IPS DF 19.7 (cell line): Measurements from ENCODE around the gene SYT15.
"Not testable (repeated sequence)": the region's sequence is repeated elsewhere in the genome, so short reads cannot be mapped to it uniquely, and the experiment has no call there.

ENCODE experiments used
- DNase-seq: peaks from one replicate; pipeline ENCODE4 v3.0.0-alpha.2; 2013; ENCODE audit warnings: low read depth, low spot score

The SYT15 gene

DNA sequence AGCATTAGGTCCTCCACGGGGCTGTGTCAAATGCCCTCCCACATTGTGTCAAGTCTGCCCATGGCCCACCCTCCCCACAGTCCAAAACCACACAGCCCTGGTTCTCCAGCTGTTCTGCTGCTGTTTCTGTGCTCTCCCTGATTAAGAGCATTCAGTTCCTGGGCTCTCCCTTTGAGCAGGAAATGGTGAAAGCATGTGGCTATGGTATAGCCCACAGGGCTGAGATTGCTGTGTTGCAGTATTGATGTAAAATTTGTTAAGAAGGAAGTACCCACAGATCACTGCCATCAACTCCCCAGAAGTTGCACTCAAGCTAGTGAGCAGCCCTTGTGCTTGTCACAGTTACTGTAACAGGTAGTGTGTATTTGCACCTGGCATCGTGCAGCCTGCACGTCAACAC lies 9.3 kb downstream of the SYT15 start:
- not testable (repeated sequence) for DNase-seq

DNA sequence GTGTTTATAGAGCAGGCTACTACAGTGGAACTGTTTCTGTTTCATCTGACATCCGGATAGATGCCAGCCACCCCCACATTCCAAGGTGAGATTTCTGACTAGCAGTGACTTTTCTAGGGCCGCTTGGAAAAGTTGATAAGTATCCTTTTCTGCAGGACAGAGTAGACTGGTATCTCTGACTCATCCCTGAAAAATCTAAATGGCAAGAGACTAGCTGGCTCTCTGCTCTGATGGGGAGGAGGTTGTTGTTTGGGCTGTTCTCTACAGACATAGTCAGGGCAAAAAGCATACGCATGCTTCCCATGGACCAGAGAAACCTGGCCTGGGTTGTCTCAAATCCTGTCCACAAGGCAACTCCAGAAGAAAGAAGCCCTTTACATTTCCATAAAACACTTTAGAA lies 10.7 kb downstream of the SYT15 start:
- not testable (repeated sequence) for DNase-seq

GRCh38 chr10:46591053-46591452 lies 12.1 kb downstream of the SYT15 start:
- DNase-seq: not testable (repeated sequence)

- DNase-seq: not testable (repeated sequence)
Observed at GRCh38 chr10:46593307-46593706, 14.4 kb downstream of the SYT15 start.

DNA sequence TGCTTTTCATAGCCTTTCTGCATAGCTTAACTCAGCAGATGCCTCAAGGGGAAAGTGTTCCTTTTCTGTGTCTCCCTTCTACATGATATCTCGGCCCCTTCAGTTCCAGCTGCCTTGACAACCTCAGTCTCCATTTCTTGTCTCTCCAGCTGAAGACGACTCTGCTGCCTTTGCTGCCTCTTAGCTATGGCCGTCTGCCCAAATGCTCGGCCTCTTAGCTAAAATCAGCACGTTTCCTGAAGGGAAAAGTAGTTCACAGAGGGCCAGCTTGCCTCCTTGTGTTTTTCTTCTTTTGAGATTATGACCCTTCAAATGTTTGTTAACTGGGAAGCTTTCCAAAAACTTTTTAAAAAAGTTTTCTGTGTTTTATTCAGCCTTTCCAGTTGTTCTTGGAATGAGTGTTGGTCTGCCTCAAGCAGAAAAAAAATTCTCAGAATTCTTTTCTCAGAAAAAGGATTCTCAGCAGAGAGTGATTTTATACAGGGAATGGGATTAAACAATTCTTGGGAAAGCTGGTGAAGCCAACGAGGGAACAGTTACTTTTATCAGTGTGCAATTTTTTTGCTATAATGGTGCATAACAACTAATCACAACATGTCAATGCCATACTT lies 15.6 kb downstream of the SYT15 start:
- not testable (repeated sequence) for DNase-seq

GRCh38 chr10:46596570-46596969 lies 17.6 kb downstream of the SYT15 start:
- DNase-seq: not testable (repeated sequence)

DNA sequence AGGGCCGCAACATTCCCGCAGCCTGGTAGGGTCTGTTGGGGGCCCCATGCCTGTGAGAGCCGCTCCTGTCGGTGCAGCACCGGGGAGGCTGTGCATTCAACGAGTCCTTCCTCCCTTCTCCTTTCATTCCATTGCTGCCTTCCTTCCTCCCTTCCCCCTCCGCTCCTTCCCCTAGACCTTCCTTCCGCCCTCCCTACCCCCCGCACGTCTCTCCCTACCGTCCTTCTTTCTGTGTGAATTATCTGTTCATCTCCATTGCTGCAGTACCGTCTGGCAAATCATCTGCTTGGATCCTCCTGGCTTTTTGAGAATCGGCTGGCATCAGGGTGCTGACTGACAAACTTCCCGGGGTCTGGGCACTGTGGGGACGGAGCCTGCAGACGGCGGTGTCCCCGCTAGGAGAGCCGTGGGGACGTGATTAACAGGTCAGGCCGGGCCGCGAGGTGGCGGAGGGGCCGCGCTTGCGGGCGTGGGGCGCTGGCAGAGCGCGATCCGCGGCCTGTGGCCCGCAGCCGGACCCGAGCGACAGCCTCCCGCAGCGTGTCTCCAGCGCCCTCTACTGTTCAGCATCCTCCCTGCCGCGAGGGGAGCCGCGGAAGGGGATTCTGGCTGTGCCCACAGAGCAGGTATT lies 18.8 kb downstream of the SYT15 start:
- not testable (repeated sequence) for DNase-seq

DNA sequence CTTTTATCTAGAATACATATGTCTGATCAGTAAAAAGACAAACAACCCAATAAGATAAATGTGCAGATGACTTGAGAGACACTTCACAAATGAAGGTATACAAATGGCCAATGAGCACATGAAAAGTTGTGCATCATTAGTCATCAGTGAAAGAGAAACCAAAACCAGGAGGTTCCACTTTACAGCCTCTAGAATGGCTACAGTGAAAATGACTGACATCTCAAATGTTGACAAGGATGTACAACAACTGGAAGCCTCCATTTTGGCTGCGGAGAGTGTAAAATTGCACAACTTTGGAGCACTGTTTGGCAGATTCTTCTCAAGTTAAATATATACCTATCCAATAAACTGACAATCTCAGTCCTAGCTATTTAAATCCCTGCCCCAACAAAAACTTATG lies 21.6 kb downstream of the SYT15 start:
- not testable (repeated sequence) for DNase-seq

GRCh38 chr10:46615540-46615939 lies 36.6 kb downstream of the SYT15 start:
- not testable (repeated sequence) for DNase-seq

- not testable (repeated sequence) for DNase-seq
Observed at GRCh38 chr10:46616227-46616626, 37.3 kb downstream of the SYT15 start.

DNA sequence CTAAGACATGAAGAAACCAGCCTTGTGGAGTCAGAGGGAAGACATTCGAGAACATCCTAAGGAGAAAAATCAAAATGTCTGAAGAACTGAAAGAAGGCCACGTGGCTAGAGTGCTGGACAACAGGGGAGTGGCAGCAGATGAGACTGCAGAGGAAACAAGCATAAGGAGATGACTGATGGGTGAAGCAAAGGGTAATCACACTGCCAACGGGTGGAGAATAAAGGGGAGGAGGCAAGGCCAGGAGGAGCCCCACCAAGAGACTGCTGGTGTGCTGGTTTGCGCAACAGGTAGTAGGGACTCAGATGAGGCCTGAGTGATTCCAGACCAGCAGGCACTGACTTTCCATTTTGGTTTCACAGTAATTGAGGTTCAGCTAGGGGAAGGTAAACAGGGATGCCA lies 38.2 kb downstream of the SYT15 start:
- DNase-seq: not testable (repeated sequence)

DNA sequence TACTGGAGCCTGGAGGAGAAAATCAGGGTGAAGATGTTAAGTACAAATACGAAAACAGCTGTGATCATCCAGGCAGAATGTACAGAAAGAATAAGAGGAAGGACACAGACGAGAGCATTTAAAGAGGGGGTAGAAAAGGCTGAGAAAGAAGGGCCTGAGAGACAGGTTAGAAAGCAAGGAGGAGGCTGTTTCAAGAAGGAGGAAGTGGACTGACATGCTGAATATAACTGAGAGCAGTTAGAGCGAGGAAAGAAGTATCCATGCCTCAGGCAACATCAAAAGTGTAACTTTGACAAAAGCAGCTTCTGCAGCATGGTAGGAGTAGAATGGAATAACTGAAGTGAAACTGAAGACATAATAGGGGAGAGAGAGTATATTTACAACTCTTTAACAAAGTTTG lies 39.0 kb downstream of the SYT15 start:
- not testable (repeated sequence) for DNase-seq

DNA sequence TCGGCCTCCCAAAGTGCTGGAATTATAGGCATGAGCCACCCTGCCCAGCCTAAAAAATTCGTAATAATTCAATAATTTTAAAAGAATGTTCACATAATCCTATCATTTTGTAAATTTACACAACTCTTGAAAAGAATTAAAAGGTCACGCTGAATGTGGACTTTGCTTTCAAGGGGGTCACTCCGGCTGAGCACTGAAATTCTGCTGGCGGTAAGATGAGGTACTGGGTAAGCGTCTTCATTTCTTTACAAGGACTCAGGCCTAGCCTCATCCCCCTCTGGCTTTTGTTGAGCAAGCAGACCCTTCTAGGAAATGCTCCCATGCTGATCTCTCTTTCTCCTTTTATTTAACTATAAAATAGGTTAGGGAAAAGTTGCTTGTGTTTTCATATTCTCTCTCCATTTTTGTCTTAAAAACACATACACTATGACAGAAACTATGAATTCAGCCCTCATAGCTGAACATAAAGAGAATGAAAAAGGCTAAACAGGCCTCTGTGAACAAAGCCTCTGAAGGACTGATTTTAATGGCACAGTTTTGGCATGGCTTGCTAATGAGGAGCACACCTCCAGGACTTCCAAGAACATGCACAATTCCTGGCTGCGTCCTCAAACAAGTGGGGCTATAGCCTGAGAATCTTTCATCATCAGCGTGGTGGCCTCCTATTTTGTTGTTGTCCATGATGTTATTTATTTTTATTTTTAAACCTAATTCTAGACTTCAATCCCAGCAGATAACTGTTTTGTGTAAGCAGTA lies 45.1 kb downstream of the SYT15 start:
- not testable (repeated sequence) for DNase-seq

DNA sequence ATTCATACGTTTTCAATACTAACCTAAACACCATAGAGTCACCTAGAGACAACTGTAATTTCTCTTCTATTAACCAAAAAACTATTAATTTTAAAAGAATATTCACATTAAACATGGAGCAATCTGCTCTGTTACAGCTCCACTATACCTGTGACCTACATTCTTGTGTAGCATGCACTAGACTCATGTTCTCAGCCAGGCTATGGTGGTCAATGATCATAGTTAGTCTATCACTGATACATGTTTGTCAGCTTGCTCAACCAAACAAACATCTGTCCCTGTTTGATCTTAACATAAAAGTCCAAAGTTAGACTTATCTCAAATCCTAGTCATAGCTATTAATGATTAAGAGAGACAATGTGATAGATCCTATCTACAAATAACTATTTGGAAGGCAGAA lies 50.9 kb downstream of the SYT15 start:
- not testable (repeated sequence) for DNase-seq

DNA sequence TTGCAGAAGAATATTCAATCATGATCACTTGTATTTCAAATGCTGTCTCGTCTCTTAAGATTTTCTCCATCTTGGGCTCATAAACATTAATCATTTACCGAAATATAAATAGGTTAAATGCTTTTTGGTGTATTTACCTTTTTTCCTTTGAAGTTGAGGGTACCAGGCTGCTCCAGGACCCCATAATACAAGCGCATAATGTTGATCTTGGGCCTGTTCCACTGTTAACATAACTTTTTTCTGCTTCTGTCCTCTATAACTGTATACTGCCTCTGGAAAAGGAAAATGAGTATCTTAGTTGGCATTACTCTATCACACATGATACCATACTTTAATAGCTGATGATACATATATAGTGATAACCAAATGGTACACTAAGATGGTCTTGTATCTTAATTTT lies 51.9 kb downstream of the SYT15 start:
- DNase-seq: not testable (repeated sequence)

GRCh38 chr10:46631683-46632082 lies 52.8 kb downstream of the SYT15 start:
- DNase-seq: not testable (repeated sequence)

- DNase-seq: not testable (repeated sequence)
Observed at GRCh38 chr10:46634698-46635097, 55.8 kb downstream of the SYT15 start.

- DNase-seq: not testable (repeated sequence)
Observed at GRCh38 chr10:46635364-46635959, 56.5 kb downstream of the SYT15 start.

DNA sequence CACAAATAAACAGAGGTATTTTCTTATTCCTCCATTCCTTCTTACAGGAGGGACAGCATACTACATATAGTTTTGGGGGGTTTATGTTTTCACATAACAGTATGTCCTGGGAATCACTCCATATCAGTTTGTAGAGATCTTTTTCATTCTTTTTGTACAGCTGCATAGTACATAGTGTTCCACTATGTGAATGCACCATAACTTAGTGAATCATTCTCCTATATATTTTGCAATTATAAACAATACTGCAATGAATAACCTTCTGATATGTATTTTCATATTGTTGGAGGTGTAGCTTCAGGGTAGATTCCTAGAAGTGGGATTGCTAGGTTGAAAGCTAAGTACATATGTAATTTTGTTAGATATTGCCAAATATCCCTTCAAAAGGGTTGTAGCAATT lies 61.1 kb downstream of the SYT15 start:
- DNase-seq: not testable (repeated sequence)
